K562 (cell line): Measurements from ENCODE around the gene STARD13.

Experiments
- MTA2 ChIP-seq: fragments of 450-650 bp; IDR thresholded peaks from 2 replicates; pipeline ENCODE4 v1.6.1; 2016; ENCODE audit warnings: low read depth
- TEAD4 ChIP-seq, 2 experiments: sonication (generic) in 1 of 2; formaldehyde crosslinking in 1 of 2; IDR thresholded peaks; 2 replicates each; pipeline versions ENCODE4 v1.6.1 to v1.8.0; 2012 to 2022; ENCODE audit warnings: borderline replicate concordance in 1 of 2, inconsistent platforms in 1 of 2, low read length in 1 of 2, mild to moderate bottlenecking in 1 of 2, missing genetic modification reagents in 1 of 2
- TF ChIP-seq, protein P1 (sequence below), 3 experiments: IDR thresholded peaks in 2 of 3; conservative IDR thresholded peaks in 1 of 3; 2 replicates each; pipeline ENCODE4 v1.5.1; 2011 to 2012; ENCODE audit warnings: low read length in 3 of 3, mild to moderate bottlenecking in 3 of 3, control low read depth in 2 of 3, improper control_type of control experiment in 1 of 3, inconsistent platforms in 1 of 3, low read depth in 1 of 3, mixed read lengths in 1 of 3, moderate library complexity in 1 of 3; ENCODE audit not compliant: insufficient read depth in 2 of 3

- no peak for TF ChIP-seq TEAD4 (IDR thresholded peaks at IDR 0.05; ENCODE audit: low read length)
- TF ChIP-seq TEAD4 (CRISPR knock-in tag; IDR thresholded peaks at IDR 0.05; ENCODE audit: borderline replicate concordance), result no peak
- TF ChIP-seq, protein P1, sequence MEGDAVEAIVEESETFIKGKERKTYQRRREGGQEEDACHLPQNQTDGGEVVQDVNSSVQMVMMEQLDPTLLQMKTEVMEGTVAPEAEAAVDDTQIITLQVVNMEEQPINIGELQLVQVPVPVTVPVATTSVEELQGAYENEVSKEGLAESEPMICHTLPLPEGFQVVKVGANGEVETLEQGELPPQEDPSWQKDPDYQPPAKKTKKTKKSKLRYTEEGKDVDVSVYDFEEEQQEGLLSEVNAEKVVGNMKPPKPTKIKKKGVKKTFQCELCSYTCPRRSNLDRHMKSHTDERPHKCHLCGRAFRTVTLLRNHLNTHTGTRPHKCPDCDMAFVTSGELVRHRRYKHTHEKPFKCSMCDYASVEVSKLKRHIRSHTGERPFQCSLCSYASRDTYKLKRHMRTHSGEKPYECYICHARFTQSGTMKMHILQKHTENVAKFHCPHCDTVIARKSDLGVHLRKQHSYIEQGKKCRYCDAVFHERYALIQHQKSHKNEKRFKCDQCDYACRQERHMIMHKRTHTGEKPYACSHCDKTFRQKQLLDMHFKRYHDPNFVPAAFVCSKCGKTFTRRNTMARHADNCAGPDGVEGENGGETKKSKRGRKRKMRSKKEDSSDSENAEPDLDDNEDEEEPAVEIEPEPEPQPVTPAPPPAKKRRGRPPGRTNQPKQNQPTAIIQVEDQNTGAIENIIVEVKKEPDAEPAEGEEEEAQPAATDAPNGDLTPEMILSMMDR (IDR thresholded peaks at IDR 0.05 in 2 of 3, conservative IDR thresholded peaks at IDR 0.05 in 1 of 3; ENCODE audit: insufficient read depth in 2 of 3, low read depth in 1 of 3, low read length in 3 of 3), result peak in 1 of 3 experiments; percentile 8; a peak in 1 of 6 replicates
- no peak for TF ChIP-seq MTA2
Measured at GRCh38 chr13:33127009-33127551, 158.5 kb downstream of the STARD13 start.
